Mammary epithelial cell (primary cell): ENCODE measurements around the gene CREB5.

ENCODE experiments used
- CTCF ChIP-seq, 2 donors: IDR thresholded peaks in 1 of 2; conservative IDR thresholded peaks in 1 of 2; 2 replicates each; pipeline ENCODE4 v1.5.1; 2011 to 2012; ENCODE audit warnings: inconsistent platforms in 2 of 2, low read length in 2 of 2, mild to moderate bottlenecking in 2 of 2, control low read depth in 1 of 2, low read depth in 1 of 2; ENCODE audit not compliant: insufficient read depth in 1 of 2; ENCODE audit errors: extremely low read depth in 1 of 2
- EZH2 ChIP-seq: IDR thresholded peaks from 2 replicates; pipeline ENCODE4 v1.6.1; 2012; ENCODE audit warnings: low read length, inconsistent platforms, borderline replicate concordance

- TF ChIP-seq CTCF (conservative IDR thresholded peaks at IDR 0.05 in 1 of 2, IDR thresholded peaks at IDR 0.05 in 1 of 2; ENCODE audit: extremely low read depth in 1 of 2, insufficient read depth in 1 of 2, low read depth in 1 of 2, low read length in 2 of 2) (no peak), EZH2 (no peak)
These were observed 14.9 kb downstream of the CREB5 start for GRCh38 chr7:28427236-28427635.
